GM12864 (cell line): ENCODE results near the gene MAP3K2.

Experiments
- DNase-seq: peaks from one replicate; pipeline ENCODE4 v3.0.0-alpha.2; 2011; ENCODE audit warnings: low read depth
- H3K4me3 ChIP-seq: 2 replicates; pipeline ENCODE4 v1.5.1; 2011; ENCODE audit warnings: mild to moderate bottlenecking, low read depth, low read length, control low read depth
- CTCF ChIP-seq: IDR thresholded peaks from 2 replicates; pipeline ENCODE4 v1.5.1; 2011; ENCODE audit warnings: low read depth, mild to moderate bottlenecking, moderate library complexity, low read length, control low read depth, inconsistent platforms; ENCODE audit errors: missing control alignments

MAP3K2 gene

GRCh38 chr2:127261804-127262406, 125.9 kb downstream of the MAP3K2 start:
- H3K4me3 ChIP-seq = no peak overlapping the region
- DNase-seq = no peak
- TF ChIP-seq CTCF = no peak

- no peak for TF ChIP-seq CTCF
- H3K4me3 ChIP-seq = no peak overlapping the region
- DNase-seq = no peak
Measured at GRCh38 chr2:127259355-127259754, 128.4 kb downstream of the MAP3K2 start.

- DNase-seq = no peak
- no peak for TF ChIP-seq CTCF
Measured at GRCh38 chr2:127256866-127257265, 130.9 kb downstream of the MAP3K2 start.

GRCh38 chr2:127256381-127256780, 131.4 kb downstream of the MAP3K2 start:
- TF ChIP-seq CTCF = no peak
- DNase-seq = no peak
- H3K4me3 ChIP-seq = no peak overlapping the region

More at GRCh38 chr2:127256866-127257265, 130.9 kb downstream of the MAP3K2 start:
- no peak overlapping the region for H3K4me3 ChIP-seq

- DNase-seq = no peak
- TF ChIP-seq CTCF = no peak
- H3K4me3 ChIP-seq = no peak overlapping the region
Measured at GRCh38 chr2:127255721-127256120, 132.1 kb downstream of the MAP3K2 start.

GRCh38 chr2:127255146-127255545, 132.6 kb downstream of the MAP3K2 start:
- H3K4me3 ChIP-seq = no peak overlapping the region
- no peak for TF ChIP-seq CTCF
- DNase-seq = no peak

- no peak for DNase-seq
- H3K4me3 ChIP-seq = no peak overlapping the region
- no peak for TF ChIP-seq CTCF
Measured at GRCh38 chr2:127254386-127254981, 133.3 kb downstream of the MAP3K2 start.
